ENCODE measurements around the gene EN2.

Gene EN2

DNA sequence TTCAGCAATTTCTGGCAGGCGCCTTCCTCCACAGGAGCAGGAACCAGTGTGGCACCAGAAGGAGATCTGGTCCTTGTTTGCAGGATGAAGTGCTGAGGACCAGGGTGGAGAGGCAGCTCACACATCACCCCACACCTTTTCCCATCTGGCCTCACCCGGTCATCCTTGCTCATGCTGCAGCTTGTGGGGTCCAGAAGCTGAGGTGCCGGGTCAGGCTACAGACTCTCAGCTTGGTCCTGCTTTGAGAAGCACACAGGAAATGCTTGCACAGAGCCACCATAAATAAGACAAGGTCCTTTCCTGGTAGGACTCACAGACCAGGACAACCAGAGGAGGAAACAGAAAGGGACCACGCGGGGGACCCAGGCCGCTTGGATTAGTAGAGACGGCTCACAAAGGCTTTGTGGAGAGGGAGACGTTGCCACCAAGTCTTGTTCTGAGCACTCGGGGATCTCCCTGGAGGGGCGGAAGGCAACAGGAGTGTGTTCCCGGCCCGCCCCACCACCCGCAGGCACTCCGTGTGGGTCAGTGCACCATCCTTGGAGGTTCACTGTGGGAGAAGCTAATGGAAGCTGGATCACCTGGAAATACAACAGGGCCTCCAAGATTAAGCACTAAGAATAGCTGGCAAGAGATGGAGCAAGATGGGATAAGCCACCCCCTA is 29.6 kb upstream of the EN2 start:
- H3K36me3 ChIP-seq (ENCODE audit: insufficient read depth, low read depth, low read length), result no peaks in the 10 kb centered on the region
- no peaks in the 10 kb centered on the region for H3K4me1 ChIP-seq (ENCODE audit: insufficient read depth, low read length)
- H3K27me3 ChIP-seq (ENCODE audit: insufficient read depth, low read length), result peaks cover 33% of the 10 kb centered on the region
- H3K27ac ChIP-seq (ENCODE audit: low read length), result no peak overlapping the region
- no peaks in the 10 kb centered on the region for H3K9me3 ChIP-seq (ENCODE audit: insufficient read depth, low read depth, low read length)
- no peak overlapping the region for H3K4me3 ChIP-seq (ENCODE audit: low read length)
- no peak overlapping the region for H3K9ac ChIP-seq (ENCODE audit: low read depth, low read length)

DNA sequence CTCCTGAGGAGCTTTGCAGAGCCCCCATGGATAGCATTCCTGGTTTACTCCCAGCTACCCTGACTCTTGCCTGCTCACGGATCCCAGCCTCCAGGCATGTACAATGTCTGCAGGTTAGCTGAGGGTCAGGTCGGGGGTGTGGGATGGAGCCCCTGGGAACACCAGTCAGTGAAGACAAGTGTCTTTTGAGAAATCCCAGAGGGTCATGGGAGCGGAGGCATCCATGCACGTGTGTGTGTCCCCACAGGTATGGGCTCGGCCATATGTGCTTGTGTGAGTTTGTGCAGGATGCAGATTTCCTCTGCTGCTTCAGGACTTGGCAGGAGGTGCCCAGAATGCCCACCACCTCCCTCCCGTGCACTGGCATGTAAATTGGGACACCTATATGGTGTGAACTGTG is 28.3 kb upstream of the EN2 start:
- peaks cover 33% of the 10 kb centered on the region for H3K27me3 ChIP-seq (ENCODE audit: insufficient read depth, low read length)

DNA sequence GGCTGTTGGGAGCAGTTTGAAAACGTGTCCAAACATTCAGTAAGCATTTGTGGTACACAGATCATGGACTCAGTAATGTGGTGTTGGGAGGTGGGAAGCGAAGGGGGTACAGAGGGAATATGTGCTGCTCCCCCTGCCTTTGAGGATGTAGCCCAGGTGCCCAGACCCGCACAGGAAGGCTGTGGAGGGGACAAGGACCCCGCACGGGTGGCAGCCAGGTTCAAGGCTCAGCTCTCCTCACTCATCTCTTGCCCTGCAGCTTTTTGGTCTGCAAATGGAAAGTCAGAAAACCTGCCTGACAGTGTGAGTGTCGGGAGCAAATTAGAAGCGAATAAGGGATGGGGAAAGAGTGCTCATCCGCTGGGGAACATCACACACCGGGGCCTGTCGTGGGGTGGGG is 27.3 kb upstream of the EN2 start:
- H3K27me3 ChIP-seq (ENCODE audit: insufficient read depth, low read length), result peaks cover 32% of the 10 kb centered on the region
- no peak overlapping the region for H3K9ac ChIP-seq (ENCODE audit: low read depth, low read length)
- H3K27ac ChIP-seq (ENCODE audit: low read length), result no peak overlapping the region
- no peaks in the 10 kb centered on the region for H3K4me1 ChIP-seq (ENCODE audit: insufficient read depth, low read length)
- H3K4me3 ChIP-seq (ENCODE audit: low read length), result no peak overlapping the region
- no peaks in the 10 kb centered on the region for H3K9me3 ChIP-seq (ENCODE audit: insufficient read depth, low read depth, low read length)
- no peaks in the 10 kb centered on the region for H3K36me3 ChIP-seq (ENCODE audit: insufficient read depth, low read depth, low read length)

More for the DNA sequence above, 28.3 kb upstream of the EN2 start:
- no peak overlapping the region for H3K4me3 ChIP-seq (ENCODE audit: low read length)
- no peaks in the 10 kb centered on the region for H3K36me3 ChIP-seq (ENCODE audit: insufficient read depth, low read depth, low read length)
- H3K27ac ChIP-seq (ENCODE audit: low read length), result no peak overlapping the region
- no peaks in the 10 kb centered on the region for H3K9me3 ChIP-seq (ENCODE audit: insufficient read depth, low read depth, low read length)
- no peak overlapping the region for H3K9ac ChIP-seq (ENCODE audit: low read depth, low read length)
- H3K4me1 ChIP-seq (ENCODE audit: insufficient read depth, low read length), result no peaks in the 10 kb centered on the region

DNA sequence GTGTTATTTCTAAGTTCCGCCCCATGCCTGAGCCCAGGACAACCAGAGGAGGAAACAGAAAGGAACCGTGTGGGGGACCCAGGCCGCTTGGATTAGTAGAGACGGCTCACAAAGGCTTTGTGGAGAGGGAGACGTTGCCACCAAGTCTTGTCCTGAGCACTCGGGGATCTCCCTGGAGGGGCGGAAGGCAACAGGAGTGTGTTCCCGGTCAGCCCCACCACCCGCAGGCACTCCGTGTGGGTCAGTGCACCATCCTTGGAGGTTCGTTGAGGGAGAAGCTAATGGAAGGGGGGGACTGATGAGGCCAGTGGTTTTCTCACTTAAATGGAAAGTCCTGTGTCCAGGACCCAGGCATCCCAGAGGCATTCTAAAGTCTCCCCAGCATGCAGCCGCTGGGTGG is 26.7 kb upstream of the EN2 start:
- no peaks in the 10 kb centered on the region for H3K4me1 ChIP-seq (ENCODE audit: insufficient read depth, low read length)
- no peak overlapping the region for H3K27ac ChIP-seq (ENCODE audit: low read length)
- H3K27me3 ChIP-seq (ENCODE audit: insufficient read depth, low read length), result peaks cover 27% of the 10 kb centered on the region
- no peak overlapping the region for H3K9ac ChIP-seq (ENCODE audit: low read depth, low read length)
- no peaks in the 10 kb centered on the region for H3K9me3 ChIP-seq (ENCODE audit: insufficient read depth, low read depth, low read length)
- H3K4me3 ChIP-seq (ENCODE audit: low read length), result no peak overlapping the region
- H3K36me3 ChIP-seq (ENCODE audit: insufficient read depth, low read depth, low read length), result no peaks in the 10 kb centered on the region

DNA sequence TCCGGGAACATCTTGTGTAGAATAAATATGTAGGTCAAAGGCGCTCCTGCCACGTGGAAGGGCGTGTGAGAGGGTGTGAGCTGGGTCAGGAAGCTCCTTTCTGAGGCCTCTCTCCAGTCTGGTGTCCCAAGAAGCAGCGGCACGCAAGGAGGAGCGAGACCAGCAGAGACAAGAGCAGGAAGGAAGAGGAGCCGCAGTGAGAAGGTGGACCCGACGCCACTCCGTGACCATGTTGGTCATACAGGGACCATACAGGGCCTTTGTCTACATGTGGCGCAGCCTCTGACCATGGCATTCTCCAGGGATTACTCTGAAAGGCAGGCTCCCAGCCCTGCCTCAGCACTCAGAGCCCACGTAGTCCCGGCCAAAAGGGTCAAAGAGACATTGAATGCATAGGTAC is 26.2 kb upstream of the EN2 start:
- no peak overlapping the region for H3K27ac ChIP-seq (ENCODE audit: low read length)
- no peaks in the 10 kb centered on the region for H3K4me1 ChIP-seq (ENCODE audit: insufficient read depth, low read length)
- H3K4me3 ChIP-seq (ENCODE audit: low read length), result no peak overlapping the region
- H3K9me3 ChIP-seq (ENCODE audit: insufficient read depth, low read depth, low read length), result no peaks in the 10 kb centered on the region
- H3K9ac ChIP-seq (ENCODE audit: low read depth, low read length), result no peak overlapping the region
- peaks cover 26% of the 10 kb centered on the region for H3K27me3 ChIP-seq (ENCODE audit: insufficient read depth, low read length)
- no peaks in the 10 kb centered on the region for H3K36me3 ChIP-seq (ENCODE audit: insufficient read depth, low read depth, low read length)

DNA sequence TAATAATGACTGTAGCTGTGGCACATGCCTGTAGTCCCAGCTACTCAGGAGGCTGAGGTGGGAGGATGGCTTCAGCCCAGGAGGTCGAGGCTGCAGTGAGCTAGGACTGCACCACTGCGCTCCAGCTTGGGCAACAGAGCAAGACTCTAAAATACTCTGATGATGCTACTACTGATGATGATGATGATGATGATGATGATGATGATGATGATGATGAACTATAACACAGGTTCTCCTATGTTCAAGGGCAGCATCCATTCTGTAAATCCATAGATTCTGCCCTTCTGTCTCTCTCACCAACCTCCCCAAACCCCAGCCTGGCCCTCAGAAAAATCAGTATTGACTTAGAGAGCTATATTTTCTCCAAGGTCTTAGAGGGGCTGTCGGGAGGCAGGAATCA is 22.8 kb upstream of the EN2 start:
- Histone ChIP-seq H3K27ac (ENCODE audit: low read length) (no peak overlapping the region), H3K4me1 (ENCODE audit: insufficient read depth, low read length) (no peaks in the 10 kb centered on the region), H3K36me3 (ENCODE audit: insufficient read depth, low read depth, low read length) (no peaks in the 10 kb centered on the region), H3K9ac (ENCODE audit: low read depth, low read length) (no peak overlapping the region), H3K9me3 (ENCODE audit: insufficient read depth, low read depth, low read length) (peaks cover 4% of the 10 kb centered on the region; the same call in 1 of the 2 replicates), H3K4me3 (ENCODE audit: low read length) (no peak overlapping the region), H3K27me3 (ENCODE audit: insufficient read depth, low read length) (peaks cover 47% of the 10 kb centered on the region)

DNA sequence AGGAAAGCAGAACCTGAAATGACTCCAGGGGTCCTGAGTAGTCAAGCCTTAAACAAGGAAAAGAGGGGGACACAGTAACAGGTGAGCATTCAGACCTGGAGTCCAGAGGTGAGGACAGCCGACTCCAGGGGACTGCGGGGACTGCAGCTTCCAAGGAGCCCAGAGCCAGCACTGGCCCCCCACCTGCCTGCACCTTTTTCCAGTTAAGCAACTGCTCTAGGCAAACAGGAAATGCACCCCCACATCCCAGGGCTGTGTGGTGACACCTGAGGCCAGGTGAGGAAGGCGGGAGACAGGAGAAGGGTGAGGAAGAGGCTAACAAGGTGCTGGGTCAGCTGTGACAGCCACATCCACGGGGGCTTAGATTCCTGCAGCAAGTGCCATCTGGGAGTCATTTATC is 20.1 kb upstream of the EN2 start:
- Histone ChIP-seq H3K27me3 (ENCODE audit: insufficient read depth, low read length) (peaks cover 59% of the 10 kb centered on the region), H3K4me3 (ENCODE audit: low read length) (no peak overlapping the region), H3K9me3 (ENCODE audit: insufficient read depth, low read depth, low read length) (peaks cover 4% of the 10 kb centered on the region; the same call in 1 of the 2 replicates), H3K36me3 (ENCODE audit: insufficient read depth, low read depth, low read length) (no peaks in the 10 kb centered on the region), H3K9ac (ENCODE audit: low read depth, low read length) (no peak overlapping the region), H3K4me1 (ENCODE audit: insufficient read depth, low read length) (no peaks in the 10 kb centered on the region), H3K27ac (ENCODE audit: low read length) (no peak overlapping the region)

DNA sequence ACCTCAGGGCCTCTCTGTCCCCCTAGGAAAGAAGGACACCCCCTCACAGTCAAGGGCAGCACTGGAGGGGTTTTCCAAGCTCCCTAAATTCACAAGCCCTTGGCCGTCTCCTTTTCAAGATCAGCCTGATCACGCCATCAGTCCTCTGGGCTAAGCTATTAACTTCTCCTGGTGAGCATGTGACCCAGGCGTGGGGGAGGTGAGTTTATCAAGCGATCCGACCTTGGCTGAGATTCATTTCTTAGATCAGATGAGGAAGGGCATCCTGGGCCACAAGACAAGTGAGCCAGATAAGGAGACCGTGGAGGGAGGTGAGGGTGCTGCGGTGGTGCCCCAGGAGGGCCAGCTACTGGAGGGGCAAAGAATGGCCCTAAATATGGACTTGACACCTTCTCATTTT is 19.2 kb upstream of the EN2 start:
- H3K9me3 ChIP-seq (ENCODE audit: insufficient read depth, low read depth, low read length), result peaks cover 4% of the 10 kb centered on the region; the same call in 1 of the 2 replicates
- no peak overlapping the region for H3K9ac ChIP-seq (ENCODE audit: low read depth, low read length)
- H3K4me3 ChIP-seq (ENCODE audit: low read length), result no peak overlapping the region
- H3K27ac ChIP-seq (ENCODE audit: low read length), result no peak overlapping the region
- H3K27me3 ChIP-seq (ENCODE audit: insufficient read depth, low read length), result peaks cover 68% of the 10 kb centered on the region
- no peaks in the 10 kb centered on the region for H3K4me1 ChIP-seq (ENCODE audit: insufficient read depth, low read length)
- no peaks in the 10 kb centered on the region for H3K36me3 ChIP-seq (ENCODE audit: insufficient read depth, low read depth, low read length)

DNA sequence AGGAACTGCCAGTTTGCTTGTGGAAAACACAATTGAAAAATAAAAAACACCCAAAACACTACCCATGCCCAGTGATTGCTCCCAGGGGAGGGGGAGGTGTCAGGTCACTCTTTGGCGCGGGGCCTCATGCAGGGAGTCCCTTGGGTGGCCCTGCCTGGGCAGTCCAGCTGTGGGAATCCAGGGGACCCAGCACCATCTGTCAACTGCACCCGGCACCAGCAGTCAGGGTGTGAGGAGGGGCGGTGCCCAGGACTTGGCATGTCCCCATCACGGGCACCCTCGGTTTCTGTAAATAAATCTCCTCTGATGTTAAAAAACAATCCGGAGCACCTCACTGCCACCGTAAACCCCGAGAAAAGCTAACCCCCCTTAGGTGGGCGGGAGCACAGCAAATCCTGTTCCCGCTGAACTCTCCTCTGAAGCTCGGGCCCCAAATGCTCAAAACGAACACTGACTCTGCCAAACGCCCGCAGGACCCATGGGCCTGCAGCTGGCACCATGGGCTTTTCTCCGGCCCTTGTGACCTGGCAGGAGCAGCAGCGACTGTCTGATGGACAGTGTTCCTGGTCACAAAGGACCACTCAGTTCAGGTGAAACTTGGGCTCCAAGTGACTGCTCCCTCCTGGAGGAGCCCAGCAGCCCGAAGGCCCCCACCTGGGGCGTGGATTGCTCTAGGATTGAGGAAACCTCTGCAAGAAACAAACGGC is 18.5 kb upstream of the EN2 start:
- Histone ChIP-seq H3K27ac (ENCODE audit: low read length) (no peak overlapping the region), H3K9me3 (ENCODE audit: insufficient read depth, low read depth, low read length) (peaks cover 4% of the 10 kb centered on the region; the same call in 1 of the 2 replicates), H3K4me1 (ENCODE audit: insufficient read depth, low read length) (no peaks in the 10 kb centered on the region), H3K36me3 (ENCODE audit: insufficient read depth, low read depth, low read length) (no peaks in the 10 kb centered on the region), H3K4me3 (ENCODE audit: low read length) (no peak overlapping the region), H3K27me3 (ENCODE audit: insufficient read depth, low read length) (peaks cover 75% of the 10 kb centered on the region), H3K9ac (ENCODE audit: low read depth, low read length) (no peak overlapping the region)

DNA sequence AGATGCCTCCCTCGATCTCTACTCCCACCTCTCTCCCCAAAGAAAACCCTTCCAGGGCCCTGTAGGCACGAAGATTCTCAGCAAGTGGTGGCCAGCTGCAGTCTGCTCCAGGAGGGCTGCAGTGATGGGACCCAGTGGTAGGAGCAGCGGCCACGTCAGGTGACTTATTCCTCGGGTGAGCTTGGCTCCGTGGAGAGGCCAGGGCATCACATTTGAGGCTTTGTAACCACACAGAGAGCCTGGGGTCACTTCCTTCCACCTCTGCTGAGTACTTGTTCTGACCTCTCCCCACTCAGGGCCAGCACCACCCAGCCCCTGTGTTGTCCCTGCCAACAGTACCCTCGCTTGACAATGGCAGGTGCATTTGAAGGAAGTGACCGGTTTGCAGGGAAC is 17.9 kb upstream of the EN2 start:
- Histone ChIP-seq H3K27me3 (ENCODE audit: insufficient read depth, low read length) (peaks cover 81% of the 10 kb centered on the region), H3K9ac (ENCODE audit: low read depth, low read length) (no peak overlapping the region), H3K36me3 (ENCODE audit: insufficient read depth, low read depth, low read length) (no peaks in the 10 kb centered on the region), H3K4me3 (ENCODE audit: low read length) (no peak overlapping the region), H3K9me3 (ENCODE audit: insufficient read depth, low read depth, low read length) (peaks cover 4% of the 10 kb centered on the region; the same call in 1 of the 2 replicates), H3K27ac (ENCODE audit: low read length) (no peak overlapping the region), H3K4me1 (ENCODE audit: insufficient read depth, low read length) (no peaks in the 10 kb centered on the region)

DNA sequence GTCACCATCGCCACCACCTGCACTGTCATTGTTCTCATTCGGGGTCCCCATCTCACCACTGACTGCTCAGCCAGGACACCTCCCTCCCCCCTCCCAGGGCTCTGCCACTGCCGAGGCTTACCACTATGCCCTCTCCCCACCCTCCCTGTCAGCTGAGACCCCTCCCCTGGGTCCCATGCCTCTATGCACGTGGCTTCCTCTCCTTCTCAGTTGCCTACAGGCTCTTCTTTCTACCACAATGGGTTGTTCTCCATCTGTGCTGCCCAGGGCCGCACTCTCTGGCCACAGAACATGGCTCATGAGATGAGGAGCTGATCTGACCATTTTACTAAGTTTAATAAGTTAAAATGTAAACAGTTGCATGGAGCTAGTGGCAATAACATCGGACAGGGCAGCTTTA is 16.1 kb upstream of the EN2 start:
- no peak overlapping the region for H3K27ac ChIP-seq (ENCODE audit: low read length)
- H3K9me3 ChIP-seq (ENCODE audit: insufficient read depth, low read depth, low read length), result peaks cover 4% of the 10 kb centered on the region; the same call in 1 of the 2 replicates
- H3K36me3 ChIP-seq (ENCODE audit: insufficient read depth, low read depth, low read length), result no peaks in the 10 kb centered on the region
- H3K4me1 ChIP-seq (ENCODE audit: insufficient read depth, low read length), result no peaks in the 10 kb centered on the region
- no peak overlapping the region for H3K4me3 ChIP-seq (ENCODE audit: low read length)
- H3K27me3 ChIP-seq (ENCODE audit: insufficient read depth, low read length), result peaks cover 94% of the 10 kb centered on the region
- H3K9ac ChIP-seq (ENCODE audit: low read depth, low read length), result no peak overlapping the region

DNA sequence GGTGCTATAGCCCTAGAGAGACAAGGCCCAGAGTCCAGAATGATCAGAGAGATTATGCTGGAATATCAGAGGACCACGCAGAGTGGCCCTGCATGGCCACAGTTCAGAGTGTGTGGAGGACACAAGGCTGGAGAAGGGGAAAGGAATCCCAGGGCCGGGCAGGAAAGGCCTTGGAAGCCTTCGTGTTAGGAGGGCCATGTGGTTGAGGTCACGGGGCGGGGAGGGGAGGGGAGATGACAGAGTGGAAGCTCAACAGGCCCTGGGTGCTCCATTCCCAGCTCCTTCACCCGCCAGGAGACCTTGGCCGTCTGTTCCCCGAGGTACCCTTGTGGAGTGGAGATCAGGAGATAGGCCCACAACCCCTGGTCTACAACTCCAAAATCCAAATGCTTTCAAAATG is 13.2 kb upstream of the EN2 start:
- H3K9me3 ChIP-seq (ENCODE audit: insufficient read depth, low read depth, low read length), result no peaks in the 10 kb centered on the region; the same call in 1 of the 2 replicates
- H3K27me3 ChIP-seq (ENCODE audit: insufficient read depth, low read length), result peaks cover 100% of the 10 kb centered on the region
- no peak overlapping the region for H3K4me3 ChIP-seq (ENCODE audit: low read length)
- 0 out of 2 replicates have a peak, but pooled peaks cover 3% of the 10 kb centered on the region for H3K4me1 ChIP-seq (ENCODE audit: insufficient read depth, low read length)
- no peak overlapping the region for H3K27ac ChIP-seq (ENCODE audit: low read length)
- H3K9ac ChIP-seq (ENCODE audit: low read depth, low read length), result no peak overlapping the region
- no peaks in the 10 kb centered on the region for H3K36me3 ChIP-seq (ENCODE audit: insufficient read depth, low read depth, low read length)
